Measurements from ENCODE around the gene TMUB2.

Gene TMUB2

GRCh38 chr17:44203731-44204440 is 17.1 kb downstream of the TMUB2 start:
- DNase-seq: peak; percentile 9

- no peak for DNase-seq
Measured at GRCh38 chr17:44204441-44204882, 17.7 kb downstream of the TMUB2 start.

GRCh38 chr17:44205962-44206824 is 19.4 kb downstream of the TMUB2 start:
- DNase-seq: no peak

- DNase-seq: no peak
Measured at GRCh38 chr17:44206825-44207155, 20.0 kb downstream of the TMUB2 start.

GRCh38 chr17:44207319-44207718 is 20.5 kb downstream of the TMUB2 start:
- DNase-seq: no peak

GRCh38 chr17:44207743-44208142 is 21.0 kb downstream of the TMUB2 start:
- DNase-seq: no peak

- no peak for DNase-seq
Measured at GRCh38 chr17:44209786-44210341, 23.1 kb downstream of the TMUB2 start.

GRCh38 chr17:44210342-44211192 is 23.8 kb downstream of the TMUB2 start:
- DNase-seq: peak; percentile 59

- DNase-seq: no peak
Measured at GRCh38 chr17:44211281-44212265, 24.8 kb downstream of the TMUB2 start.

GRCh38 chr17:44212507-44213402 is 26.0 kb downstream of the TMUB2 start:
- no peak for DNase-seq

- DNase-seq: no peak
Measured at GRCh38 chr17:44213403-44214229, 26.8 kb downstream of the TMUB2 start.

GRCh38 chr17:44214230-44214494 is 27.4 kb downstream of the TMUB2 start:
- DNase-seq: no peak

GRCh38 chr17:44214896-44215295 is 28.1 kb downstream of the TMUB2 start:
- DNase-seq: no peak

GRCh38 chr17:44216173-44216572 is 29.4 kb downstream of the TMUB2 start:
- DNase-seq: no peak

GRCh38 chr17:44216694-44217093 is 29.9 kb downstream of the TMUB2 start:
- DNase-seq: no peak

- no peak for DNase-seq
Measured at GRCh38 chr17:44217738-44218343, 31.1 kb downstream of the TMUB2 start.

GRCh38 chr17:44218344-44219107 is 31.8 kb downstream of the TMUB2 start:
- peak; percentile 89 for DNase-seq

- DNase-seq: peak; percentile 41
Measured at GRCh38 chr17:44219108-44219615, 32.4 kb downstream of the TMUB2 start.
